T-helper 2 cell (primary cell): Measurements from ENCODE around the gene UGT3A2.
"Not testable (repeated sequence)": the region's sequence is repeated elsewhere in the genome, so short reads cannot be mapped to it uniquely, and the experiment has no call there.

ENCODE experiments used
- DNase-seq, 5 experiments: peaks; one replicate each; pipeline versions ENCODE4 v3.0.0 to v3.0.0-alpha.2; 2012 to 2022

The UGT3A2 gene

DNA sequence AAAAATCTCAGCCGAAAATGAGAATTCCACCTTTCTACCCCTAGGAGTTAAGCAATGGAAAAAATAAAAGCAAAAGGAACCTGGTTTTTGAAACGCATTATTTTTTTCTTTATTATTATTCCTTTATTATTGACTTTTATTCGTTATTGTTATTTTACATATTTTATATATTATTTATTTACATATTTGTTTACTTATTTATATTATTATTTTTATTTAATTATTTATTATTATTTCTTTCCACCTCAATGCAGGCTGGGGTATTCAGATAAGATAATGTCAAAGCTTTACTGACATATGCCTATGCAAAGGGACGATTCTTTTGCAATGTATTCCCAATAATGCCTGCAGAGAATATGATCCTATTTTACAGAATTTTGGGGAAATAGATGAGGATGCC is 16.7 kb downstream of the UGT3A2 start:
- DNase-seq: no peak

DNA sequence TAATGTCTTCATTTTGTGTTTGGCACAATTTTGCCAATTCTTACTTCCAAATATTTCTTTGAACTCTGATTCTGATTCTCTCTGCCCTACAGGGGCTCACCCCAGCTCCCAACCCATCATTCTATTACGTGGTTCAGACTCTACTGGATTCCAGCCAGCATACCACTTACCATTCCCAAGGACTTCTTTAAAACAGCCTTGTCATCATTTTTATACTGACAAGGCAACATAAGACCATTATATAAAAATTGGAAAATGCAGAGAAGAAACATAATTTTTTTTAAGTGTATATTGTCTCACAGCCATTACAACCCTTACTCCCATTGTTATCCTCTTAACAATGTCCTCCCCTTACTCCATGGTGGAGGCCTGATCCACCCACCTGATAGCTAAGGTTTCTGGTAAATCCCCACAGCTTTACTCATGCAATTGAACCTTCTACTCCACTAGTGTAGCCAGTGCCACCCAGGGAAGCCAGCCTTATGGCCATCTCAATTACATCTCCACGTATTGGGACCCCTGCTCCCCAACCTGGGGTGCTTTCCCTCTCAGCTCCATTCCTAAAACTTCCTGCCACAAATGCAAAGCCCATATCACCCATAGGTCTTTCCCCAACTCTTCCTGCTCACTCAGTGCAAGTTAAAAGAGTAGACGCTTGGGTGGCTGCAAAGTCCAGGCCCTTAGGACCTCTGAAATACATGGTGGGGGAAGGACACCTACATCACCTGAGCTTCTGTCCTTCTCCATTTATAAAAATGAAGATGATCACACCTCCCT is 19.1 kb downstream of the UGT3A2 start:
- no peak for DNase-seq

DNA sequence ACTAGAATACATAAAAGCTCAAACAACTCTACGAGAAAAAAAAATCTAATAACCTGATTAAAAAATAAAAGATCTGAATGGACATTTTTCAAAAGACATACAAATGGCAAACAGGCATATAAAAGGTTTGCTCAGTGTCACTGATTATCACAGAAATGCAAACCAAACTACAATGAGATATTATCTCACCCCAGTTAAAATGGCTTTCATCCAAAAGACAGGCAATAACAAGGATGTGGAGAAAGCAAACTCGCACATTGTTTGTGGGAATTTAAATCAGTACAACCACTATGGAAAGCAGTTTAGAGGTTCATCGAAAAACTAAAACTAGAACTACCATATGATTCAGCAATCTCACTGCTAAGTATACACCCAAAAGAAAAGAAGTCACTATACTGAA is 20.8 kb downstream of the UGT3A2 start:
- DNase-seq: no peak

DNA sequence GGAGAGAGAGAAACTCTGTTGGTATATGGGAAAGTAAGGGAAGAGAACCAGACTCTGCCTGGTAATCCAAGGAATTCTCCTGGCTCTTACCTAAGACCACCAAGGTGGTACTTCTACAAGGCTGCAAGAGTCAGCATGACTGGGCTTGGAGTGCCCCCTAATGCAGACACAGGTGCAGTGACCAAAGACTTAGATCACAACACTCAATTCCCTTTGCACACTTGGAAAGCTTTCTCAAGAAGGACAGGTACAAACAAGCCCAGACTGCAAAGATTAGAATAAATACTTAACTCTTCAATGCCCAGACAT is 25.2 kb downstream of the UGT3A2 start:
- DNase-seq: no peak

DNA sequence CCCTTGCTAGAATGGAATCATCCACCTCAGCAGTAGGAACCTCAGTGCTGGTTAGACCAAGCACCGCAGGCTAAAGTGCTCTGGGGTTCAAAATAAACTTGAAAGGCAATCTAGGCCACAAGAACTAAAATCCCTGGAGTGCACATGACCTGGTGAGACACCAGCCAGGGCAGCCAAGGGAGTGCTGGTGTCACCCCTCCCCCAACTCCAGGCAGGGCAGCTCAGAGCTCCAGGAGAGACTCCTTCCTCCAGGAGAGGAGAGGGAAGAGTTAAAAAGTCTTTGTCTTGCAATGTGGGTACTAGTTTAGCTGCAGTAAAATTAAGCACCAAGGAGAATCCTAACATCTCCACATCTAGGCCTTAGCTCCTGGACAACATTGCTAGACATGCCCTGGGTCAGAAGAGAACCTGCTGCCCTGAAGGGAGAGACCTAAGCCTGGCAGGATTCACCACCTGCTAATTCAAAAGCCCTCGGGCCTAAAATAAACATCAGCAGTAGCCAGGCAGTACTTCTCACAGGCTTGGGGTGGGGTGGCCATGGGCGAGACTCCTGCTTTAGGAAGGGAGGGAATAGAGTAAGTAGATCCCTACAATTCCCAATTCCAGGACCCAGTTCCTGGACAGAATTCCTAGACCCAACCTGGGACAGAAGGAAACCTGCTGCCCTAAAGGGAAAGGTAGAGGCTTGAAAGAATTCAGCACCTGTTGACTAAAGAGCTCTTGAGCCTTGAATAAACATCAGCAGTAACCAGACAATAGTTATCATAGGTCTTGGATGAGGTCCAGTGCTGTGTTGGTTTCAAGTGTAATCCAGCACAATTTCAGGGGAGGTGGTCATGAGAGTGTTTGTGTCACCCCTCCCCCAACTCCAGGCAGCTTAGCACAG is 25.8 kb downstream of the UGT3A2 start:
- no peak for DNase-seq

DNA sequence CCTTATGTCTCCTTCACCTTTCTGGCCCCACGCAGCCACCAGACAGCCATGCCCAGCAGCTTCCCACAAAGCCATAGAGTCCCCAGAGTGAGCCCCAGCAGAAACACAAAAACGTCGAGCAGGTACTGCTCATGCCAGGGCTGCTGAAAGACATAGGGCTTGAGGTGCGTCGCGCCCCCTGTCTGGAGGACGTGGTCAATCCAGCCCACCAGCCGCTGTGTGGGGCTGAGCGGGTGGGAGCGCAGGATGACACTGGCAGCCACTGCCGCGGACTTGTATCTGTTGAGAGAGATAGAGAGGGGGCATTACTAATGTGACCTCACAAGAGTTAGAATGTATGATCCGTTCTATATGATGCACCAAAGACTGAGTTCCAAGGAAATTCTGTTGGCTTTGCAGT is 31.0 kb downstream of the UGT3A2 start:
- no peak for DNase-seq

DNA sequence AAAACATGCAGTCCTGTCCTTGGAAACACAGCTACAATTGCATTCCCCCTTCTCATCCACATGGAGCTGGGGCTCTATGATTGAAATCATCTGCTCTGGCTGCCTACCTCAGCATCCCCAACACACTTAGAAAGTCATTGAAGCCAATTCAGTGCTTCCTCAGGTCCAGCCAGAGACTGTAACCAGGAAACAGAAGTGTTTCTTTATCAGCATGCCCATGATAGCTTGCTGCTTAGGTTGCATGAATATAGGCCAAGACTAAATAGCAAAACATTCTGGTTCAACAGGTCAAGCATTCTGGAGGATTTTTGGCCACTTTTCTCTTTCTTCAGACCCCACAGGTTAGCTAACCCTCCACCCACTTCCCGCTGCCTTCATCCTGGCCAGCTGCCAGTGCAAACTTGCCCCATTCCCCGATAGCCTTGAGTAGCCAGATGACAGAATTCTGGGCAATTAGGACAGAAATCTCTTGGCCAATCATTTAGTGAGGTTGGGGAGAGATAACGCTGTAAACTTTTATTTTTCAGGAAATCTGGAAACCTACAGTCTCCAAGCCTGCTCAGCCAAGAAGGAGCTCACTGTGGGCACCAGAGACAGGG is 32.0 kb downstream of the UGT3A2 start:
- not testable (repeated sequence) for DNase-seq

DNA sequence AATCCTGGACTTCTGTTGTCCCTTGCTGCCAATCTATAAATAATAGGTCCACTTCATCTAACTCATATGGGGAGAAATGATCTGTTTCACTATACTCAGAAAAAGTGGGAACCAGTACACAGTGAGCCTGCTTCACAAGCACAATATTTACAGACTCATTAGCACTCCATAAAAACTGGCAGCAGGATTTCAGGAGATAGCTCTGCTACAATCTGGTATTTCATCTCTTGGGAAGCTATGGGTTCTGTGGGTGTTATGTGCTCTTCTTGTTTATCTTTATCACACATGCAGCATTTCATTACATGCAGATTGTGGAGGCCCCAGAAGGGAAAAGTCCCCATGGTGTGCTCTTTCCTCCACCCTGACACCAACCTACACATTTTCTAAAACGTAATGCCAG is 33.2 kb downstream of the UGT3A2 start:
- DNase-seq: no peak

DNA sequence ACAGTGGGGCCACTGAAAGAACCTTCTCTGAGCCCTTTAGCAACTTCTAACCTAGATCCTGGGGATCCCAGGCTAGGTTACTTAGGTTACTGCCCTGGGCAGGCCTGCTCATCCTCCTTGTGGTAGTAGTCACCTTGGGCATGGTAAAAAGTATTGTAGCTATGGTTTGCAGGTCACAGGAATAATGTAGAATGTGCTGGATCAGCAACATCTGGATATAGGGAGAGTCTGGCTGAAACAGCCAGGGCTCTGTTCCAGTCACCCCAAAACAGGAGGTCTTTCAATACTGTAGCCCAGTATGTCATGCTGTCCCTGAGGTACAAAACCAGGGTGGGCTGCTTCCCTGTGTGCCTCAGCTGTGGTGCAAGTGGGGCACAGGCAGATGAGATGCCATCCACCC is 33.6 kb downstream of the UGT3A2 start:
- no peak for DNase-seq

DNA sequence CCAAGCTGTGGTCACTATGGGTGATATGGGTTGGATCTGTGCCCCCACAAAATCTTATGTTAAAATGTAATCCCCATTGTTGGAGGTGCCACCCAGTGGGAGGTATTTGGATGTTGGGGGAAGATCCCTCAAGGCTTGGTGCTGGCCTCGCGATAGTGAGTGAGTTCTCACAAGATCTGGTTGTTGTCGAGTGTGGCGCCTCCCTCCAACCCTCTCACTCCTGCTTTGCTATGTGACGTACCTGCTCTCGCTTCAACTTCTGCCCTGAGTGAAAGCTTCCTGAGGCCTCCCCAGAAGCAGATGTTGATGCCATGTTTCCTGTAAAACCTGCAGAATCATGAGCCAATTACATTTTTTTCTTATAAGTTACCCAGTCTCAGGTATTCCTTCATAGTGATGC is 35.5 kb downstream of the UGT3A2 start:
- no peak for DNase-seq

DNA sequence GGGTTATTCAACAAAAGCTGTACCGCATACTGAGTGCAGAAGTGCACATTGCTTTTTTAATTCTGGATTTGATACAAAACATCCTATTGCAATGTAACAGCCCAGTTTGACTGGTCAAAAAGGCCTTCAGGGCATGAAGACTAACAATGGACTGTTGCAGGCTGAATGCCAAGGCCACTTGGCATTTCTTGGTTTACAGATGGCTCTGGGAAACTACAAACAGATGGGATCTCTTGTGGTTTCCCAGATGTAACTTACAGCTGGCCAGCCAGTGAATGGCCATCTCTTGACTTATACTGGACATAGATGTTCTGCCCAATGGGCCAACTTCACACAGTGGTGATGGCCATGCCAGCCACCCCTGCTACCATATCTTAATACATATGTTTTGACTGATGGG is 36.8 kb downstream of the UGT3A2 start:
- no peak for DNase-seq

DNA sequence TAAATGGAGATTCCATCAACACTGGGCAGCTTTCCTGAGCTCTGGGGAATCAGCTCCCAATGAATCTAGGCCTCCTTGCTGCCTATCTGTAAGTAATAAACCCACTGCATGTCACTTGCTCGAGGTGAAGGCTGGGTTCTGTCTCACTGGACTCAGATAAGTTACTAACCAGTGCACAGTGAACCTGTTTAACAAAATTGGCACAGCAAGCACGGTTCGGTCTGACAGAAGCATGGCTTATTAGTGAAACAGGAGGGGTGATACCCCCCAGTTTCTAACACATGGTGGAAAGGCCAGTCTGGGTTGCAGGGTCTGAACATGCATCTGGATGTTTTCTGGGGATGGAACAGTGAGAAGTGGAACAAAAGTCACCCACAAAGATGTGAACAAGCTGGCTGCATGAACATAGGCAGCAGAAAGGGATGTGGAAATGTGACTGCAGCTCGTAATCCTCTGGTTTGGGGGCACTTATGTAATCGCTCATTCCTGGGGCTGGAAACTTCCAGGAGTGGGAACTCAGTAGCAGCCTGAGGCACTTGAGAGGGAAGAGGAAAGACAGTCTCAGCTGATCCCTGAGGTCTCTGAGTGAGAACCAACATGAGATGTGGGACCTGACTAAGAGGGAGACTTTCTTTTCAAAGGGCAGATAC is 37.7 kb downstream of the UGT3A2 start:
- no peak for DNase-seq

DNA sequence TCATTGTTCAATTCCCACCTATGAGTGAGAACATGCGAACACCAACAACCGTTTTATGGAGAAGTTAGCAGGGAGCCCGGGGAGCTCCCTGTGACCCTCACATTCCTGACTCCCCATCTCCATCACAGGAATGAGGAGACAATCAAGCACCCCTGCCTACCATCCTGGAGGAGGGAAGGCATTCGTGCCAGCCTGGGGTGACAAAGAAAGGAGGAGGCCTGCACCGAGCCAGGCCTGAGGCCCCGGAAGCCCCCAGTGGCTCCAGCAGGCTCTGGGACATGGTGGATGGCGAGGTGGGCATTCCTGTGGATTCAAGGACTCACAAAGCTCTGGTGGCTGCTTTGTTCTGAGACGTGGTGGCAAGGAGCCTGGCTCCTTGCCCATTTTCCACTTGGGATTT is 39.0 kb downstream of the UGT3A2 start:
- no peak for DNase-seq

DNA sequence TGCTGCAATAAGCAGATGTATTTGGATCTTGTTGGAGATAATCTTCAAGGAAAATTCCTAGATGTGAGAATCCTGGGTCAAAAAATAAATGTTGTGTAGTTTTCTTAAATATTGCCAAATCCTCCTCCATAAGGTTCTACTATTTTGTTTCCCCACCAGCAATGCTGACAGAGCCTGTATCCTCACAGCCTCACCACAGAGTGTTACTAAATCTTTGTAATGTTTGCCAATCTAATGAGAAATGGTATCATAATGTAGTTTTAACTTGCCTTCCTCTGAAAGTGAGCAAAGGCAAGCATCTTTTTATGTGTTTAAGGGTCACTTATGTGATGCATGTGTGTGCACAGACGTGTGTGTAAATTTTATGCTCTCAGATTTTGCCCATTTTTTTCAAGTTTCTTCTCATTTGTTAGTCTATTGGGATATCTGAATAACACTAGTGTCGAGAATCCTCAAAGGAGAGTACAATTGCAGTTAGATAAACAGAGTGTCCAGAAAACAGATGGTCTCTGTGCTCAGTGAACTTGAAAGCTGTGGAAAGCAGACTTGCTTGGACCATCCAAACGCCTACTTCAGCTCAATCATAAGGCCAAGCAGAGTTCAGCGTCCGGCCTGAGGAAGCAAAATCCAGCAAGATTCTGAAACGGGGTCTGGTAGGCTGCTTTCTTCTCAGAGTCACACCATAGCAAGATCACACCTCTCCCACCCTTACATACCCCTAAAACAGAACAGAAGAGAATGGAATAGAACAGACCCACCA is 39.8 kb downstream of the UGT3A2 start:
- DNase-seq: no peak

DNA sequence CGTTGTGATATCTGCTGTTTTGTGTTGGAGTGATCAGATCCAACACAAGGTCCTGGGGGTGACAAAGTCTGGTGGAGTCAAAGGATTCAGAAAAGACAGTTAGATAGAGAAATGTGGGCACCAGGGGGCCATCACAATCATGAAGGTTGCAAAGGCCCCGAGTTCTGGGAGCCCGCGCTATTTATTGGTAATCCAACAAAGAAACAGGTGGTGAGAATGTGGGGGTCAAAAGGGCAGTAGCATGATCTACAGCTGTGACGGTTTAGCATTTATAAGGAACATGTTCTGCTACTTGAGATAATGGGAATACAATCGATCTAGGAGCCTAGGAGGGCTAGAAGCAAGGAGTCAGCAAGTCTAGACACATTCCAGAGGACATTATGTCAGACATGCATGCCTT is 44.4 kb downstream of the UGT3A2 start:
- not testable (repeated sequence) for DNase-seq

DNA sequence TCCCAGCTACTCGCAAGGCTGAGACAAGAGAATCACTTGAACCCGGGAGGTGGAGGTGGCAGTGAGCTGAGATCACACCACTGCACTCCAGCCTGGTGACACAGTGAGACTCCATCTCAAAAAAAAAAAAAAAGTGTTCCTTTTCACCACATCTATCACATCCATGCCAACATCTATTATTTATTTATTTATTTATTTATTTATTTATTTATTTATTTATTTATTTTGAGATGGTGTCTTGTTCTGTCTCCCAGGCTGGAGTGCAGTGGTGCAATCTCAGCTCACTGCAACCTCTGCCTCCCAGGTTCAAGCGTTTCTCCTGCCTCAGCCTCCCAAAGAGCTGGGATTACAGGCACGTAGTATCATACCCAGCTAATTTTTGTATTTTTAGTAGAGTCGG is 47.1 kb downstream of the UGT3A2 start:
- not testable (repeated sequence) for DNase-seq

DNA sequence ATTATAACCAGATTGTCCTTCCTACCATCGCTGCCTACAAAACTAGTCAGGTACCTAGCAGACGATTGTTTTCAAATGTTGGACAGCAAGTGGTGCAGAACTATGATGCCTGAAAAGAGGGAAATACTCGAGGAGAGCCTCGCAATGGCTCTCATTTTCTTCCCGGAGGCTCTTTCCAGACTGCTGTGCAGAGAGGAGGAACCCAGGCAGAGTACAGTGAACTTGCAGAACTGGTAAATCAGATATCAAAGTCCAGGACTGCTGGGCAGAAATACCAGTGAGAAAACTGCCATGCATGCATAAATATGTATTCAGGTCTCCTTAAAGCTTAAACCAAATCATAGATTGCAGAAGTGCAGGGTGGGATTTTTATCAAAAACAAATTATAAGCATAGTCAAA is 49.1 kb downstream of the UGT3A2 start:
- DNase-seq: no peak

DNA sequence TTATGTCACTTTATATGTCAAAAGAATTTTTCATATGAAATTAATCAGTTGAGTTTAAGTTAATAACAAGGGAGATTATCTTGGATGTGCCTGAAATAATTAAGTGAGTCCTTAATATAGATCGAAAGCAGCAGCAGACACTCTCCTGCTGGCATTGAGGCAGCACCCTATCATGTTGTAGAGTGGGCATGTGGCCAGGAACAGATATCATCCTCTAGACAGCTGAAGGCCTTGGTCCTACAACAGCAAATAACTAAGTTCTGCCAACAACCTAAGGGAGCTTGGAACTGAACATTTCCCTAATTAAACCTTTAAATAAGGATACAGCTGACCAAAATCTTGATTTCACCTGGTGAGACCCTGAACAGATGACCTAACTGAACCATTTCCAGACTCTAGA is 49.7 kb downstream of the UGT3A2 start:
- no peak for DNase-seq

DNA sequence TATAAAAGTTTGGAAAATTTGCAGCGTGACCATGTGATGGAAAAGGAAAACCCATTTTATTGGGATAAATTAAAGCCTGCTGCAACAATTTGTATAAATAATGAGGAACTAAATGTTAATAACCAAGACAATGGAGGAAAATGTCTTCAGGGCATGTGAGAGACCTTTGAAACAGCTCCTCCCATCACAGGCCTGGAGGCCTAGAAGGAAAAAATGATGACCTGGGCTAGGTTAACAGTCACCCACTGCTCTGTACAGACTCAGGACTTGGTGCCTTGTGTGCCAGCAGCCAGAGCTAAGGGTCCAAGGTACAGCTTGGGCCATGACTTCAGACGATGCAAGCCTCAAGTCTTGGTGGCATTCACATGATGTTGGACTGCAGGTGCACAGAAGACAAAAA is 53.5 kb downstream of the UGT3A2 start:
- DNase-seq: no peak

DNA sequence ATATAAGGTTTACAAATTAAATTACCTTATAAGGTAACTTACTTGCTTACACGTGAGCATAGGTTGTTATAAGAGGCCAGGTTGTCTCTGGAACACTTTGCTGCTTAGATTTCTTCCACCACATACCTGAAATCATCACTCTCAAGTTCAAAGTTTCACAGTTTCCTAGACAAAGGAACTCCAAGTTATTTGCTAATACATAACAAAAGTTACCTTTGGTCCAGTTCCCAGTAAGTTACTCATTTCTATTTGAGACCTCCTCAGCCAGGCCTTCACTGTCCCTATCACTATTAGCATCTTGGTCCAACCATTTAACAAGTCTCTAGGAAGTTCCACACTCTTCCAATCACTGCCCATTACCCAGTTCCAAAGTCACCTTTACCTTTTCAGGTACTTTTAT is 57.0 kb downstream of the UGT3A2 start:
- no peak for DNase-seq

DNA sequence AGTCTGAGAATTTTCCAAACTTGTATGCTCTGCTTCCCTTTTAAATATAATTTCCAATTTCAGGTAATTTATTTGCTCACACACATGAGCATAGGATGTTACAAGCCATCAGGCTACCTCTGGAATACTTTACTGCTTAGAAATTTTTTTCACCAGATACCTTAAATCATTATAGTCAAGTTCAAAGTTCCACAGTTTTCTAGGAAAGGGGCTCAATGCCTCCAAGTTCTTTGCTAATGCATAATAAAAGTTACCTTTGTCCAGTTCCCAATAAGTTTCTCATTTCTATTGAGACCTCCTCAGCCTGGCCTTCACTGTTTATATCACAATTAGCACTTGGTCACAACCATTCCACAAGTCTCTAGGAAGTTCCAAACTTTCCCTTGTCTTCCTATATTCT is 59.3 kb downstream of the UGT3A2 start:
- DNase-seq: no peak

DNA sequence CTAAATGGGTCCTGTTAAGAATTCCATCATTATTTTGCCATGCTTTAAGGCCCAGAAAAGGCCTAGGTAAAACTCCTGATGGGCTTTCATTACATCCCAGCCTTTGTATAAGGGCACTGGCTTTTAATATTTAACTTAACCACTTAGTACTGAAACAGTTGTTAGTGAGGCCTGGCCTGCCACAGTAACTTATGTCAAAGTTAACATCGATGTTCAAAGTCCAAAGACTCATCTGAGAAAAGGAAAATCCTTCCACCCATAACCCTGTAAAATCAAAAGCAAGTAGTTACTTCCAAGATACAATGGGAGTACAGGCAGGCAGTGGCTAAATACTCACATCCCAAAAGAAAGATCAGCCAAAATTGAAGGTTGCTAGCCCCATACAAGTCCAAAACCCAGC is 60.5 kb downstream of the UGT3A2 start:
- DNase-seq: no peak

DNA sequence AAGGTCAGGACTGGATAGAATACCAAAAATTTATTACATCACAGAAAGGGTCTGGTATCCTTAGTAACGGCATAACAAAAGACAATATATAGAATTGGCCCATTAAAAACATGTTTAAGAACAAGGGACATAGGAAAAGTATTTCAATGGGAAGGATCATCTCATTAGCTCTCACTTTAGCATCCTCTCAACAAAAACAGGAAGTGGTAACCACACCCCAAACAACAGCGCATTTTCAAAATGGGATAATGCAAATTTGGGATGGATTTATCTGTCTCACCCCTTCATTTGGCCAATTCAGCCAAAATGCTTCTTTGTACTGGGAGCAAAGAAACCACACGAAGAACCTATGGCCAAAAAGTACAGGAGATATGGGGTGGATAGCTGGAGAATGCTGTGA is 65.7 kb downstream of the UGT3A2 start:
- DNase-seq: no peak
